Measurements from ENCODE around the gene ADAMTS6. TPM values are rescaled to one million over a fixed set of nuclear protein-coding genes. Genes with fewer than 3 reads are reported as not detected.
"Not testable (repeated sequence)": the region's sequence is repeated elsewhere in the genome, so short reads cannot be mapped to it uniquely, and the experiment has no call there.

ADAMTS6 gene
- total RNA-seq, 1 experiment from 2014 or later: 0.23 TPM

GRCh38 chr5:65327582-65327981 lies 154.1 kb downstream of the ADAMTS6 start:
- no peak for DNase-seq
- no peaks in the 10 kb centered on the region for H3K9me3 ChIP-seq
- no peak overlapping the region for H3K4me3 ChIP-seq (ENCODE audit: low read depth, low read length)
- no TSS peak for BruUV-seq (replicated peaks)
- ChIA-PET POLR2A (no interaction called here), CTCF (no interaction called here)
- H3K27me3 ChIP-seq (replicated peaks; ENCODE audit: control insufficient read depth, insufficient read depth, low read length): no peaks in the 10 kb centered on the region
- Mint-ChIP-seq H3K4me3 (ENCODE audit: unreplicated experiment) (no peak overlapping the region), H3K27me3 (ENCODE audit: insufficient read depth, unreplicated experiment) (no peaks in the 10 kb centered on the region), H3K4me1 (ENCODE audit: low read depth, unreplicated experiment) (no peaks in the 10 kb centered on the region), H3K9me3 (ENCODE audit: unreplicated experiment) (no peaks in the 10 kb centered on the region), H3K27ac (ENCODE audit: unreplicated experiment) (no peak overlapping the region), H3K36me3 (ENCODE audit: insufficient read depth, unreplicated experiment) (no peaks in the 10 kb centered on the region)
- no peaks in the 10 kb centered on the region for H3K4me1 ChIP-seq
- no peaks in the 10 kb centered on the region for H3K36me3 ChIP-seq (ENCODE audit: control insufficient read depth, insufficient read depth, low read length)
- no peak for TF ChIP-seq CTCF (IDR thresholded peaks at IDR 0.05; ENCODE audit: insufficient read depth in 1 of 2, low read depth in 1 of 2, low read length in 1 of 2, severe bottlenecking in 1 of 2, unreplicated experiment in 1 of 2)
- intact Hi-C loops (cut with micrococcal nuclease; ENCODE audit: unreplicated experiment): no loop called here

- no peak for TF ChIP-seq CTCF (IDR thresholded peaks at IDR 0.05; ENCODE audit: insufficient read depth in 1 of 2, low read depth in 1 of 2, low read length in 1 of 2, severe bottlenecking in 1 of 2, unreplicated experiment in 1 of 2)
- Mint-ChIP-seq H3K4me3 (ENCODE audit: unreplicated experiment) (no peak overlapping the region), H3K36me3 (ENCODE audit: insufficient read depth, unreplicated experiment) (no peaks in the 10 kb centered on the region), H3K27me3 (ENCODE audit: insufficient read depth, unreplicated experiment) (no peaks in the 10 kb centered on the region), H3K4me1 (ENCODE audit: low read depth, unreplicated experiment) (no peaks in the 10 kb centered on the region), H3K9me3 (ENCODE audit: unreplicated experiment) (no peaks in the 10 kb centered on the region), H3K27ac (ENCODE audit: unreplicated experiment) (no peak overlapping the region)
- ChIA-PET CTCF (no interaction called here), POLR2A (no interaction called here)
- intact Hi-C loops (cut with micrococcal nuclease; ENCODE audit: unreplicated experiment): no loop called here
- no TSS peak for BruUV-seq (replicated peaks)
- no peaks in the 10 kb centered on the region for H3K4me1 ChIP-seq
- no peaks in the 10 kb centered on the region for H3K27me3 ChIP-seq (replicated peaks; ENCODE audit: control insufficient read depth, insufficient read depth, low read length)
- no peak overlapping the region for H3K4me3 ChIP-seq (ENCODE audit: low read depth, low read length)
- DNase-seq: no peak
- H3K9me3 ChIP-seq: no peaks in the 10 kb centered on the region
- H3K36me3 ChIP-seq (ENCODE audit: control insufficient read depth, insufficient read depth, low read length): no peaks in the 10 kb centered on the region
These were observed 154.8 kb downstream of the ADAMTS6 start for GRCh38 chr5:65326922-65327321.

GRCh38 chr5:65324226-65324625 lies 157.5 kb downstream of the ADAMTS6 start:
- H3K9me3 Mint-ChIP-seq (ENCODE audit: unreplicated experiment): no peaks in the 10 kb centered on the region
- POLR2A ChIA-PET: no interaction called here
- intact Hi-C loops (cut with micrococcal nuclease; ENCODE audit: unreplicated experiment): no loop called here
- CTCF ChIA-PET: no interaction called here
- H3K4me1 ChIP-seq: no peaks in the 10 kb centered on the region
- no peak overlapping the region for H3K4me3 Mint-ChIP-seq (ENCODE audit: unreplicated experiment)
- no peak overlapping the region for H3K27ac Mint-ChIP-seq (ENCODE audit: unreplicated experiment)
- no peaks in the 10 kb centered on the region for H3K9me3 ChIP-seq
- H3K36me3 Mint-ChIP-seq (ENCODE audit: insufficient read depth, unreplicated experiment): no peaks in the 10 kb centered on the region
- no peaks in the 10 kb centered on the region for H3K36me3 ChIP-seq (ENCODE audit: control insufficient read depth, insufficient read depth, low read length)
- no peak for DNase-seq
- H3K4me1 Mint-ChIP-seq (ENCODE audit: low read depth, unreplicated experiment): no peaks in the 10 kb centered on the region
- no peak overlapping the region for H3K4me3 ChIP-seq (ENCODE audit: low read depth, low read length)
- TF ChIP-seq CTCF (IDR thresholded peaks at IDR 0.05; ENCODE audit: insufficient read depth in 1 of 2, low read depth in 1 of 2, low read length in 1 of 2, severe bottlenecking in 1 of 2, unreplicated experiment in 1 of 2): no peak
- no peaks in the 10 kb centered on the region for H3K27me3 ChIP-seq (replicated peaks; ENCODE audit: control insufficient read depth, insufficient read depth, low read length)
- H3K27me3 Mint-ChIP-seq (ENCODE audit: insufficient read depth, unreplicated experiment): no peaks in the 10 kb centered on the region
- BruUV-seq (replicated peaks): no TSS peak

- CTCF ChIA-PET; H3K4me3 ChIP-seq (ENCODE audit: low read depth, low read length); H3K4me3 Mint-ChIP-seq (ENCODE audit: unreplicated experiment); H3K9me3 ChIP-seq; intact Hi-C loops (cut with micrococcal nuclease; ENCODE audit: unreplicated experiment); POLR2A ChIA-PET; DNase-seq; H3K9me3 Mint-ChIP-seq (ENCODE audit: unreplicated experiment); H3K27me3 Mint-ChIP-seq (ENCODE audit: insufficient read depth, unreplicated experiment); BruUV-seq (replicated peaks); H3K36me3 ChIP-seq (ENCODE audit: control insufficient read depth, insufficient read depth, low read length); H3K36me3 Mint-ChIP-seq (ENCODE audit: insufficient read depth, unreplicated experiment); H3K27ac Mint-ChIP-seq (ENCODE audit: unreplicated experiment); H3K4me1 ChIP-seq; H3K4me1 Mint-ChIP-seq (ENCODE audit: low read depth, unreplicated experiment); H3K27me3 ChIP-seq (replicated peaks; ENCODE audit: control insufficient read depth, insufficient read depth, low read length): not testable (repeated sequence)
These were observed 161.0 kb downstream of the ADAMTS6 start for GRCh38 chr5:65320704-65321103.
